Mesodermal cell (in vitro differentiated cells): Measurements from ENCODE around the gene FAM43B.

ENCODE experiments used
- H3K27ac ChIP-seq: 2 replicates; pipeline ENCODE4 v1.7.0; 2013; ENCODE audit warnings: mild to moderate bottlenecking, low read depth, low read length, moderate library complexity; ENCODE audit not compliant: severe bottlenecking
- H3K36me3 ChIP-seq: 2 replicates; pipeline ENCODE4 v1.7.1; 2013; ENCODE audit warnings: mild to moderate bottlenecking, low read length, moderate library complexity; ENCODE audit not compliant: control insufficient read depth, insufficient read depth
- H3K4me1 ChIP-seq: one replicate; pipeline ENCODE4 v1.7.1; 2013; ENCODE audit warnings: mild to moderate bottlenecking, low read length; ENCODE audit not compliant: insufficient read depth, control insufficient read depth, poor library complexity, severe bottlenecking
- H3K4me3 ChIP-seq: 2 replicates; pipeline ENCODE4 v1.7.0; 2013; ENCODE audit warnings: low read length, control low read depth, mild to moderate bottlenecking; ENCODE audit not compliant: insufficient read depth, poor library complexity, severe bottlenecking; ENCODE audit errors: extremely low read depth
- H3K9me3 ChIP-seq: 2 replicates; pipeline ENCODE4 v1.7.1; 2013; ENCODE audit warnings: mild to moderate bottlenecking, low read length, moderate library complexity; ENCODE audit not compliant: control insufficient read depth
- WGBS, 2 experiments: methylation state at CpG; one replicate each; pipeline ENCODE4 v1.1.5; 2013; ENCODE audit warnings: missing lambda C conversion rate in 2 of 2; ENCODE audit not compliant: insufficient coverage in 2 of 2; 5-methylcytosine and 5-hydroxymethylcytosine counted together

The FAM43B gene

GRCh38 chr1:20552728-20553445 is 514 bp downstream of the FAM43B start:
- no peak overlapping the region for H3K27ac ChIP-seq
- WGBS, 2 experiments = 1 to 2% methylated on average over 54 to 82 of the region's 82 CpGs
- no peaks in the 10 kb centered on the region for H3K36me3 ChIP-seq
- peak overlapping the region; percentile 40 for H3K4me3 ChIP-seq
- H3K4me1 ChIP-seq = peaks cover 8% of the 10 kb centered on the region
- H3K9me3 ChIP-seq = no peaks in the 10 kb centered on the region

DNA sequence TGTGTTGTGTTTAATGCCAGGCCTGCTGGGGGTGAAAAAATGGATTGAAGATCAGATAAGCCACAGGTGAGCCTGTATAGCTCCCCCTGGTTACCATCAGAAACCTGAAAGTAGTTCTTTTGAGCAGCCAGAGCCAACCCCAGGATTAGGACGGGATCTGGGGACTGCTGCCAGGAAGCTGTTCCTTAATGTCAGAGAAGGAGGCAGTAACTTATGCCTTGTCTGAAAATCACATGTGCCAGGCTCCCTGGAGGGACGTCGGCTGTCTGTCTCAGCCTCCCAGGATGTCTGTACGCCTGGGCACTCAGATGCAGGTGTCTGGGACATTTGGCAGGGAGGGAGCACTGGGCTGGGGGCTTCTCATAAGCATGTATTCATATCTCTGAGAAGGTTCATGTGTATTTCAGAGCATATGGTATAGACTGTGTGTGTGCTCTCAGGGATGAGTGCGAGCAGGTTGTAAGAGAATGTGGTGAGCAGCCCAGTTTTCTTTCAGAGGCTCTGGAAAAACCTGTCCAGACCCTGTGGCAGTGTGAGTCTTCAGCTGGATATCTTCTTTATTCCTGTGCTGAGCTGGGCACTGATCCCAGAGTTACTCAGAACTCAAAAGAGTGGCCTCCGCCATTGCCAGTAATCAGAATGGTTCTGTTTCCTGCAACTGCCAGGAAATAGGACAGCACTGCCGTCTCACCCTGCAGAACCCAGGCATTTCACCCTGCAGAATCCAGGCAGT is 2.8 kb downstream of the FAM43B start:
- no peak overlapping the region for H3K27ac ChIP-seq
- 81 to 91% methylated on average over 7 of the region's 7 CpGs for WGBS, 2 experiments

GRCh38 chr1:20555758-20556120 is 3.4 kb downstream of the FAM43B start:
- H3K36me3 ChIP-seq = no peaks in the 10 kb centered on the region
- peaks cover 8% of the 10 kb centered on the region for H3K4me1 ChIP-seq
- H3K9me3 ChIP-seq = no peaks in the 10 kb centered on the region
- H3K27ac ChIP-seq = no peak overlapping the region
- H3K4me3 ChIP-seq = no peak overlapping the region
- 80 to 83% methylated on average over 3 to 4 of the region's 4 CpGs for WGBS, 2 experiments

More for the DNA sequence above, 2.8 kb downstream of the FAM43B start:
- H3K4me1 ChIP-seq = peaks cover 8% of the 10 kb centered on the region
- H3K36me3 ChIP-seq = no peaks in the 10 kb centered on the region
- no peaks in the 10 kb centered on the region for H3K9me3 ChIP-seq
- H3K4me3 ChIP-seq = no peak overlapping the region

GRCh38 chr1:20558191-20558590 is 5.8 kb downstream of the FAM43B start:
- 91 to 100% methylated on average over 3 of the region's 5 CpGs for WGBS, 2 experiments
- H3K4me1 ChIP-seq = peaks cover 3% of the 10 kb centered on the region
- H3K4me3 ChIP-seq = no peak overlapping the region
- no peaks in the 10 kb centered on the region for H3K9me3 ChIP-seq
- H3K36me3 ChIP-seq = no peaks in the 10 kb centered on the region
- no peak overlapping the region for H3K27ac ChIP-seq

- no peaks in the 10 kb centered on the region for H3K36me3 ChIP-seq
- H3K9me3 ChIP-seq = no peaks in the 10 kb centered on the region
- no peak overlapping the region for H3K4me3 ChIP-seq
- H3K4me1 ChIP-seq = no peaks in the 10 kb centered on the region
- WGBS, 2 experiments = 70 to 78% methylated on average over 1 of the region's 1 CpG
- H3K27ac ChIP-seq = no peak overlapping the region
Measured at GRCh38 chr1:20560966-20561365, 8.6 kb downstream of the FAM43B start.

DNA sequence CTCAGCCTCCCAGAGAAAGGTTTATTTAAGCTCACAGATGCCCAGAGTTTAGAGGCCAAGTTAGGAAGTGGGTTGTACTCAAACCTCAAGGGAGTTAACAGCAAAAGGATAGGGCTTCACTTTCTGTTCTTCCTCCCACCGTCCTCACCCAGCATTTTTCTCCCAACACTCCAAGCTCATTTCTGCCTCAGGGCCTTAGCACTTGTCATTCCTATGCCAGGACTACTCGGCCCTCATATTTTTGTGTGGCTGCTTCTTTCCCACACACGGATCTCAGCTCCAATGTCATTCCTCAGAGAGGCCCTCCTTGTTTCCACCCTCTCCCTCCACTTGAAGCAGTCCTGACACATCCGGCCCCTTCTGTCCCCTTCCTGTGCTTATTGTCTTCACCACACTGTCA is 12.9 kb downstream of the FAM43B start:
- WGBS, 2 experiments = 69 to 85% methylated on average over 4 of the region's 4 CpGs
- no peaks in the 10 kb centered on the region for H3K36me3 ChIP-seq
- no peak overlapping the region for H3K4me3 ChIP-seq
- no peaks in the 10 kb centered on the region for H3K9me3 ChIP-seq
- H3K27ac ChIP-seq = no peak overlapping the region
- H3K4me1 ChIP-seq = no peaks in the 10 kb centered on the region

- H3K9me3 ChIP-seq = no peaks in the 10 kb centered on the region
- WGBS, 2 experiments = 95% methylated on average over 3 of the region's 4 CpGs; no CpG with 5 or more reads in 1 of the 2 experiments
- no peak overlapping the region for H3K4me3 ChIP-seq
- H3K27ac ChIP-seq = no peak overlapping the region
- no peaks in the 10 kb centered on the region for H3K4me1 ChIP-seq
- no peaks in the 10 kb centered on the region for H3K36me3 ChIP-seq
Measured at GRCh38 chr1:20569523-20570098, 17.2 kb downstream of the FAM43B start.

DNA sequence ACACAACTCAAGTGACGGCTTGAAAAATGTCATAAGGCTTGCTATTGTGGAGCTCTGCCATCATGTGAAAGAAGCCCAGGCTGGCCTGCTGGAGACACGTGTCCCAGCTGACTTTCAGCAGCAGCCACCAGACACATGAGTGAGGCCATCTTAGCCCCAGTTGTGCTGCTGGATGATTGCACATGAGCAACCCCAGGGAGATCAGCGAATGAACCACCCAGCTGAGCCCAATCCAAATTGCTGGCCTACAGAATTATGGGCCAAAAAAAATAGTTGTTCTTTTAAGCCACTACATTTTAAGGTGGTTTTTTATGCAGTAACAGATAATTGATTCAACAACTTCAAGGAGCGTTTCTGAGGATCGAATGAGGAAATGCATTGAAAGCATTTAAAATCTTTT is 19.1 kb downstream of the FAM43B start:
- Histone ChIP-seq H3K36me3 (no peaks in the 10 kb centered on the region), H3K4me3 (no peak overlapping the region), H3K9me3 (no peaks in the 10 kb centered on the region), H3K4me1 (no peaks in the 10 kb centered on the region), H3K27ac (no peak overlapping the region)
- WGBS, 2 experiments = 89 to 95% methylated on average over 2 to 3 of the region's 5 CpGs

DNA sequence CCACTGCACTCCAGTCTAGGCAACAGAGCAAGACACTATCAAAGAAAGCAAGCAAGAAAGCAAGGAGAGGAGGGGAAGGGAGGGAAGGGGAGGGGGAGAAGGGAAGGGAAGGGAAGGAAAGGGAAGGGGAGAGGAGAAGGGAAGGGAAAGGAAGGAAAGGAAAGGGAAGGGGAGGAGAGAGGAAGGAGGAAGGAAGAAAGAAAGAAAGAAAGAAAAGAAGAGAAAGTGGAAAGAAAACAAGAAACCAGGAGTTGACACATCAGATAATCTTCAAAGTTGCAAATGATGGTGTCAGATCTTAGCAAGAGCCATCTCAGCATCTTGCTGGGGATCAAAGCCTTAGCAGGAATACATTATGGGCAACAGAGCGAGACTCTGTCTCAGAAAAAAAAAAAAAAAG is 21.6 kb downstream of the FAM43B start:
- H3K36me3 ChIP-seq = no peaks in the 10 kb centered on the region
- WGBS, 2 experiments = 60 to 90% methylated on average over 1 of the region's 1 CpG
- H3K9me3 ChIP-seq = no peaks in the 10 kb centered on the region
- no peak overlapping the region for H3K4me3 ChIP-seq
- H3K4me1 ChIP-seq = no peaks in the 10 kb centered on the region
- H3K27ac ChIP-seq = no peak overlapping the region

DNA sequence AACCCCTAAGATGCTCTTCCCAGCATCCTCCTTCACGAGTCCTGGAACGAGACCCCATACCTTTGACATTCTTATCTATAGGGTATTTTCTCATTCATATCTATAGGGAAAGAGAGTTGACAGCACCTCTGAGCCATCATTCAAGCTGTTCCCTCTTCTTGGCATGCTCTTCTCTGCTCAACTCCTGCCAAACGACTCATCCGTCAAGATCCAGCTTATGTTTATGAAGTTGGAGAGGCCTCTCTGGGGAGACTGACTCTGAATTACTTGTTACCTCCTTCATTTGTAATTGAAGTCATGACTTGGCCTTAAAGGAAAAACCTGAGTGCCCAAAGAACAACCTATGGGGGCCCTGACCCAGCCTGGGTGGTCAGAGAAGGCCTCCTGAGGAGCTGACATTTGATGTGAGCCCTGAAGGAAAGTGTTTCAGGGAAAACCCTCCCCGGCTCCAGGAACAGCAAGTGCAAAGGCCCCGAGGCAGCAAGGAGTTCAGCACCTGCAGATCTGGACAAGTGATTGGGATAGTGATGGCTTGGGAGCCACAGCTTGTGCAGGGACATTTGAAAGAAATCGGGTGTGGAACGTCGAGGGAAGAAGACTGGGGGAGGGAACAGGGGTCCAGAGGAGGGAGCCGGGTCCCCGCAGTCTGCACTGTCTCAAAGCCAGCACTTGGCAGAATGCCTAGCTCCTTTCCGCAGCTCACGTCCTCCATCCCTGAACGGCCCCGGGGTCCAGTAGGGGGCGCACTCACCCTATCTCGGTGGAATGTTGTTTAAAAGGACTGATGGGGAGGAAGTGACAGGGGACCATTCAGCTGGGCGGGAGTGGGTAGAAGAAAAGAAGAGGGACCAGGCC is 22.5 kb downstream of the FAM43B start:
- WGBS, 2 experiments = 22 to 44% methylated on average over 9 of the region's 18 CpGs
- Histone ChIP-seq H3K4me3 (no peak overlapping the region), H3K4me1 (no peaks in the 10 kb centered on the region), H3K27ac (no peak overlapping the region), H3K36me3 (no peaks in the 10 kb centered on the region), H3K9me3 (no peaks in the 10 kb centered on the region)
